ENCODE measurements around the gene SPAG6. TPM values are rescaled to one million over a fixed set of nuclear protein-coding genes. Genes with fewer than 3 reads are reported as not detected.
A peak's percentile ranks its signal among the peaks of the same experiment; 100 is the strongest.

Gene SPAG6
- total RNA-seq, 4 donors from 2014 or later = not detected

DNA sequence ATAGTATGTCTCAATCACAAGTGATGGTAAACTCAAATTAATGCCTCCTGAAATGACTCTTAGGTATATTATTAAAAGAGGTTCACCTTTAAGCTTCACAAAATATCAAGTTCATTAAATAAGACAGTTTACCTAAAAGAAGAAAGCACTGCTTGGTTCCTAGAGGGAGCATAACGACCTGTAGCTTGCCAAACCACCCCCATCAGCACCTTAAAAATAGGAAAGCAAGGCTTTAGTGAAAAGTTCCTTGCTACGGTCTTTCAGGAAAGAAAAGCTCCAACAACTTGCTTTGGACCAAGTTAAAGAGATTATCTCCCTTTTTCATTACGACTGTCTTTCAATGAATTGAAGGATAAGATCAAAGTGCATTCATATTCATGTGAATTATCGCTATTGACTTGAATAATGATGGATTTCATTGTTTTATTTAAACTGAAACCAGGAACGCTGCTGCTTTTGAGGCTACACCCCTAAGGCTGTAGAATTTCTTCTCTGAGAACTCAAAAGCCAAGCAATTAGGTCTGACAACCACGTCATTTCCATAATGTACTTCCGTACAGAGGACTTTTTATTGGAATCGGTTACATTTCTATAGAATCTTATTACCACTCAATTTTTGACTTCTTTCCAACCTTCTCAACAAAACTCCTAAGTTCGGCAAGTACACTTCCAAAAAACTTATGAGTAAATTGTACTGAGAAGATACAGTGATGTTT, 7.0 kb upstream of the SPAG6 start:
- Histone ChIP-seq H3K27ac (no peak overlapping the region), H3K9me3 (peaks cover 0 to 12% (median 0%) of the 10 kb centered on the region in 3 donors), H3K4me1 (peaks cover 0 to 50% (median 33%) of the 10 kb centered on the region in 3 donors), H3K4me3 (no peak overlapping the region), H3K36me3 (no peaks in the 10 kb centered on the region), H3K27me3 (peaks cover 84% of the 10 kb centered on the region)
- ATAC-seq = no peak
- TF ChIP-seq POLR2AphosphoS5 (IDR thresholded peaks at IDR 0.05) (no peak), EP300 (IDR thresholded peaks at IDR 0.05) (no peak), POLR2A (IDR thresholded peaks at IDR 0.05) (no peak)
- TF ChIP-seq, protein P1, sequence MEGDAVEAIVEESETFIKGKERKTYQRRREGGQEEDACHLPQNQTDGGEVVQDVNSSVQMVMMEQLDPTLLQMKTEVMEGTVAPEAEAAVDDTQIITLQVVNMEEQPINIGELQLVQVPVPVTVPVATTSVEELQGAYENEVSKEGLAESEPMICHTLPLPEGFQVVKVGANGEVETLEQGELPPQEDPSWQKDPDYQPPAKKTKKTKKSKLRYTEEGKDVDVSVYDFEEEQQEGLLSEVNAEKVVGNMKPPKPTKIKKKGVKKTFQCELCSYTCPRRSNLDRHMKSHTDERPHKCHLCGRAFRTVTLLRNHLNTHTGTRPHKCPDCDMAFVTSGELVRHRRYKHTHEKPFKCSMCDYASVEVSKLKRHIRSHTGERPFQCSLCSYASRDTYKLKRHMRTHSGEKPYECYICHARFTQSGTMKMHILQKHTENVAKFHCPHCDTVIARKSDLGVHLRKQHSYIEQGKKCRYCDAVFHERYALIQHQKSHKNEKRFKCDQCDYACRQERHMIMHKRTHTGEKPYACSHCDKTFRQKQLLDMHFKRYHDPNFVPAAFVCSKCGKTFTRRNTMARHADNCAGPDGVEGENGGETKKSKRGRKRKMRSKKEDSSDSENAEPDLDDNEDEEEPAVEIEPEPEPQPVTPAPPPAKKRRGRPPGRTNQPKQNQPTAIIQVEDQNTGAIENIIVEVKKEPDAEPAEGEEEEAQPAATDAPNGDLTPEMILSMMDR (IDR thresholded peaks at IDR 0.05) = no peak
- 19 to 26% methylated on average over 8 to 9 of the region's 9 CpGs for whole genome bisulfite sequencing, 2 donors (ENCODE audit: low coverage in 1 of 2)

DNA sequence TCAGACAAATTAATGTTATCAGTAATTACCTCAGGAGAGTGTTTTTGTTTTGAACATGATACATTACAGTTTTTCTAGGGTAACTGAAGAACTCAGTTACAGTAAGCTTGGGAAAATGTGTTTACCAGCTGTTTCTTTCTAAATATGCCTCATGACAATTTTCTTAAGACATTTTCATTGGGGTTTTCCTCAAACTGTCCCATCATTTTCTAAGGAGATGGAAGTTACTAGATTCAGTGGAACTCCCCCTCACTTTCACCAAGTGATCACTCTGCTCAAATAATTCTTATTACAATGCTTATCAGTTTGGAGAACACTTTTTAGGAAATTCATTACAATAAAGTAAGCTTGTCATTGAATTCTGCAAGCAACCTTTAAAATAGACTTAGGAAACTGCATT, 6.4 kb upstream of the SPAG6 start:
- no peak for ATAC-seq
- Histone ChIP-seq H3K4me3 (no peak overlapping the region), H3K36me3 (no peaks in the 10 kb centered on the region), H3K27ac (no peak overlapping the region), H3K9me3 (peaks cover 0 to 9% (median 0%) of the 10 kb centered on the region in 3 donors), H3K4me1 (peaks cover 0 to 49% (median 33%) of the 10 kb centered on the region in 3 donors), H3K27me3 (peaks cover 87% of the 10 kb centered on the region)
- no peak for TF ChIP-seq EP300 (IDR thresholded peaks at IDR 0.05)
- TF ChIP-seq POLR2A (IDR thresholded peaks at IDR 0.05) = no peak
- TF ChIP-seq, protein P1 (IDR thresholded peaks at IDR 0.05) = no peak
- no peak for TF ChIP-seq POLR2AphosphoS5 (IDR thresholded peaks at IDR 0.05)

DNA sequence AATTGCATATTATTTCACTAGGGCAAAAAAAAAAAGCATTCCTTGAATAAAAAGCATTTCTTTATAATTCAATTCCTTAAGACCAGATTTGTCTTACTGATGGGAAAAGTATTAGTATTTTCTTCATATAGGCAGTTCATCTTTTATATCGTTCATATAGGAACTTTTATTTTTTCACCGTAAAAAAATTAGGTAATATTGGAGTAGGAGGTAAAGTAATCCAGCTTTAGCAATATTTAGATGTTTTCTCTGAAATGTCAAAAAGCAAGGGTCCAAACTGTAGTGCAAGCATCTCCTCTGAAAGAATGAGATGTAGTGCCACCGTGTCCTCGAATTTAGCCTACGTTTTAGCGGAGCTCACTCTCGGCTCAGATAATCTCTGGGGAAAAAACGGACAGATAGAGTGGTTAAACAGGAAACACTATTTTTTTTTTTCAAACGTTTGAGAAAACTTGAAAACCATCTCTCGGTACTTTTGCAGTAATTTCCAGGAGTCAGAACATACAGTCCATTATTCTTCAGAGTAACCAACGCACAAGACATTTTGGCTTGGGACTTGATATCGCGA, 5.5 kb upstream of the SPAG6 start:
- Histone ChIP-seq H3K27ac (peak overlapping the region; percentile 71 to 96 (median 94)), H3K36me3 (no peaks in the 10 kb centered on the region), H3K4me1 (peaks cover 0 to 40% (median 26%) of the 10 kb centered on the region in 3 donors), H3K9me3 (no peaks in the 10 kb centered on the region), H3K4me3 (peak overlapping the region; percentile 48 to 77), H3K27me3 (peaks cover 87% of the 10 kb centered on the region)
- no peak for ATAC-seq
- WGBS, 2 donors (ENCODE audit: low coverage in 1 of 2) = 1% methylated on average over 13 of the region's 13 CpGs
- TF ChIP-seq POLR2AphosphoS5 (IDR thresholded peaks at IDR 0.05) (no peak), EP300 (IDR thresholded peaks at IDR 0.05) (no peak), POLR2A (IDR thresholded peaks at IDR 0.05) (no peak)
- TF ChIP-seq, protein P1 (IDR thresholded peaks at IDR 0.05) = no peak

DNA sequence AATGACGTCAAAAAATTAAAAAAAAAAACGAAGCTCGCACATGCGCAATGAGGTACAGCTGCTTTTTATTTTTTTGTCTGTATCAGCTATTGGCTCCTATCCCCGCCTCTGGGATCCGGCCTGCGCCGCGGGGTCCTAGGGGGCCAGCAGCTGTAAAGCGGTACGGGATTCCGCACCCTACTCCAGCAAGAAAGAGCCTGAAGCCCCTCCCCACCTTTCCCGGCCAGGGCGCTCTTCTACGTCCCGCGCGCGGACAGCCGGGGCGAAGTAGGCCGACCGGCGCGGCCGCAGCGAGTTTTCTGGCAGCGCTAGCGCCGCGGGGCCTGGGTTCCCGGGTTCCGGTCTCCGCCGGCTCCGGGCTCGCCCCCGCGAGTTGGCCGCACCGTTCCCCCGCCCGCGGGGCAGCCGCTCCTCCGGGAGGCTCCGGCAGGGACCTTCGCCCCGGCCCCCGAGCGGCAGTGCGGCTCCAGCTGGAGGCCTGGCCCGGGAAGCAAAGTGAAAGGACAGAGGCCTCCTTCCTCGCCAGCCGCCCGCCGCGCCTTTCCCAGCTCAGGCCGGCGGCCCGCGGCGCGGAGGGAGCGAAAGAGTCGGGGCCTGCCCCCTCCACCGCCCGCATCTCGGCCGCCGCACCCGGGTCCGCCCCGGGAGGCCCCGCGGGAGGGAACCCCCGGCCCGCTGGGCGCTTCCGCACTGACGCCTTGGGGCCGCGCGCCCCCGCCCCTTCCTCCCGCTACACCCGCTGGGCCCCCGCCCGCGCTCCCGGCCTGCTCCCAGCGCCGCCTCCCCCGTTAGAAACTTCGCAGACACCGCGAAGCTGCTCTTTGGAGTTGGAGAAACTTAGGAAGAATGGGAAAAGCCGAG, 4.7 kb upstream of the SPAG6 start:
- Histone ChIP-seq H3K4me3 (peak overlapping the region; percentile 48 to 77), H3K9me3 (peaks cover 0 to 6% (median 0%) of the 10 kb centered on the region in 3 donors), H3K36me3 (no peaks in the 10 kb centered on the region), H3K27ac (peak overlapping the region; percentile 71 to 96 (median 94)), H3K4me1 (peaks cover 0 to 40% (median 21%) of the 10 kb centered on the region in 3 donors), H3K27me3 (peaks cover 87% of the 10 kb centered on the region)
- TF ChIP-seq, protein P1 (IDR thresholded peaks at IDR 0.05) = peak in 1 of 4 experiments; percentile 29
- TF ChIP-seq POLR2AphosphoS5 (IDR thresholded peaks at IDR 0.05) = peak; percentile 49
- TF ChIP-seq EP300 (IDR thresholded peaks at IDR 0.05) = no peak
- peak in 1 of 2 donors; percentile 52 for TF ChIP-seq POLR2A (IDR thresholded peaks at IDR 0.05)
- 0 to 1% methylated on average over 5 to 12 of the region's 98 CpGs for WGBS, 2 donors (ENCODE audit: low coverage in 1 of 2)
- ATAC-seq = peak; percentile 81
